ENCODE measurements around the gene AICDA.
"Not testable (repeated sequence)": the region's sequence is repeated elsewhere in the genome, so short reads cannot be mapped to it uniquely, and the experiment has no call there.

AICDA gene

GRCh38 chr12:8609061-8609570 is 3.5 kb downstream of the AICDA start:
- peak; percentile 15 for DNase-seq (ENCODE audit: low spot score)

- no peak for DNase-seq (ENCODE audit: low spot score)
Observed at GRCh38 chr12:8606890-8607289, 5.8 kb downstream of the AICDA start.

GRCh38 chr12:8605057-8605456 is 7.6 kb downstream of the AICDA start:
- DNase-seq (ENCODE audit: low spot score) = no peak

- DNase-seq (ENCODE audit: low spot score) = no peak
Observed at GRCh38 chr12:8603856-8604255, 8.8 kb downstream of the AICDA start.

- no peak for DNase-seq (ENCODE audit: low spot score)
Observed at GRCh38 chr12:8603286-8603685, 9.4 kb downstream of the AICDA start.

- DNase-seq (ENCODE audit: low spot score) = no peak
Observed at GRCh38 chr12:8596561-8596960, 16.1 kb downstream of the AICDA start.

GRCh38 chr12:8594072-8594471 is 18.6 kb downstream of the AICDA start:
- DNase-seq (ENCODE audit: low spot score) = no peak

GRCh38 chr12:8593246-8593645 is 19.4 kb downstream of the AICDA start:
- DNase-seq (ENCODE audit: low spot score) = no peak

GRCh38 chr12:8590842-8591545 is 21.7 kb downstream of the AICDA start:
- peak; percentile 7 for DNase-seq (ENCODE audit: low spot score)

GRCh38 chr12:8589679-8590078 is 23.0 kb downstream of the AICDA start:
- no peak for DNase-seq (ENCODE audit: low spot score)

- not testable (repeated sequence) for DNase-seq (ENCODE audit: low spot score)
Observed at GRCh38 chr12:8584478-8584877, 28.2 kb downstream of the AICDA start.

GRCh38 chr12:8584004-8584403 is 28.7 kb downstream of the AICDA start:
- no peak for DNase-seq (ENCODE audit: low spot score)

- DNase-seq (ENCODE audit: low spot score) = no peak
Observed at GRCh38 chr12:8581098-8581784, 31.4 kb downstream of the AICDA start.

- no peak for DNase-seq (ENCODE audit: low spot score)
Observed at GRCh38 chr12:8577879-8578278, 34.8 kb downstream of the AICDA start.

GRCh38 chr12:8572507-8572906 is 40.2 kb downstream of the AICDA start:
- DNase-seq (ENCODE audit: low spot score) = no peak

GRCh38 chr12:8566525-8566924 is 46.1 kb downstream of the AICDA start:
- no peak for DNase-seq (ENCODE audit: low spot score)

GRCh38 chr12:8566052-8566451 is 46.6 kb downstream of the AICDA start:
- not testable (repeated sequence) for DNase-seq (ENCODE audit: low spot score)

- no peak for DNase-seq (ENCODE audit: low spot score)
Observed at GRCh38 chr12:8564656-8565055, 48.0 kb downstream of the AICDA start.

GRCh38 chr12:8563356-8563755 is 49.3 kb downstream of the AICDA start:
- DNase-seq (ENCODE audit: low spot score) = no peak

- DNase-seq (ENCODE audit: low spot score) = no peak
Observed at GRCh38 chr12:8562310-8562709, 50.3 kb downstream of the AICDA start.

GRCh38 chr12:8561011-8561410 is 51.6 kb downstream of the AICDA start:
- no peak for DNase-seq (ENCODE audit: low spot score)

- no peak for DNase-seq (ENCODE audit: low spot score)
Observed at GRCh38 chr12:8559676-8560075, 53.0 kb downstream of the AICDA start.

- DNase-seq (ENCODE audit: low spot score) = no peak
Observed at GRCh38 chr12:8556531-8557097, 56.0 kb downstream of the AICDA start.
